Lower leg skin (tissue), 3 donors: ENCODE data around the gene MEX3C.

Source experiments
- POLR2A ChIP-seq, 2 donors: fragments of 450-650 bp; IDR thresholded peaks; one replicate each; pipeline ENCODE4 v1.6.1; 2016 to 2017; ENCODE audit warnings: antibody characterized with exemption in 2 of 2, mild to moderate bottlenecking in 1 of 2, moderate library complexity in 1 of 2
- TF ChIP-seq, protein P1 (sequence below), 3 donors: fragments of 450-650 bp; IDR thresholded peaks; one replicate each; pipeline ENCODE4 v1.5.1; 2016; ENCODE audit warnings: antibody characterized with exemption in 3 of 3, mild to moderate bottlenecking in 3 of 3, moderate library complexity in 2 of 3

DNA sequence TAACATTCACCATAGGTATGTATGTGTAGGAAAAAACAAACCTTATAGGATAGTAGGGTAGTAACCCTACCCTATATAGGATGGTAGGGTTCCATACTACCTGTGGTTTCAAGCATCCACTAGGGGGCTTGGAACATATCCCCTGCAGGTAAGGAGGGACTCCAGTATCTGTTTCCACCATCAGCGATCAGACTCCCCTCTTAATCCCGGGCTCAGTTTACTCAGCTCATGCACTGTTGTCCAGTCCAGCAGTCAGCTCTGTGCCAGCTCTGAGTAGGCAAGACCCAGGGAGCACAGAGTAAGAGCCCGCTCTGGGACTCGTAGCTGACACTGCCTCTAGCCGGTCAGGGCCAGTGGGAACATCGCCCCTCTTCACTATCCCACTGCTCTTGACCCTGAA lies 61.7 kb downstream of the MEX3C start:
- TF ChIP-seq, protein P1, sequence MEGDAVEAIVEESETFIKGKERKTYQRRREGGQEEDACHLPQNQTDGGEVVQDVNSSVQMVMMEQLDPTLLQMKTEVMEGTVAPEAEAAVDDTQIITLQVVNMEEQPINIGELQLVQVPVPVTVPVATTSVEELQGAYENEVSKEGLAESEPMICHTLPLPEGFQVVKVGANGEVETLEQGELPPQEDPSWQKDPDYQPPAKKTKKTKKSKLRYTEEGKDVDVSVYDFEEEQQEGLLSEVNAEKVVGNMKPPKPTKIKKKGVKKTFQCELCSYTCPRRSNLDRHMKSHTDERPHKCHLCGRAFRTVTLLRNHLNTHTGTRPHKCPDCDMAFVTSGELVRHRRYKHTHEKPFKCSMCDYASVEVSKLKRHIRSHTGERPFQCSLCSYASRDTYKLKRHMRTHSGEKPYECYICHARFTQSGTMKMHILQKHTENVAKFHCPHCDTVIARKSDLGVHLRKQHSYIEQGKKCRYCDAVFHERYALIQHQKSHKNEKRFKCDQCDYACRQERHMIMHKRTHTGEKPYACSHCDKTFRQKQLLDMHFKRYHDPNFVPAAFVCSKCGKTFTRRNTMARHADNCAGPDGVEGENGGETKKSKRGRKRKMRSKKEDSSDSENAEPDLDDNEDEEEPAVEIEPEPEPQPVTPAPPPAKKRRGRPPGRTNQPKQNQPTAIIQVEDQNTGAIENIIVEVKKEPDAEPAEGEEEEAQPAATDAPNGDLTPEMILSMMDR (IDR thresholded peaks at IDR 0.05), result no peak
- TF ChIP-seq POLR2A (IDR thresholded peaks at IDR 0.05), result no peak
